HG03439 (cell line): ENCODE measurements around the gene C11orf58.

Source experiments
- ATAC-seq: cut with Tn5 transposase; IDR thresholded peaks from one replicate; pipeline ENCODE4 v1.9.1; 2021; ENCODE audit warnings: mild to moderate bottlenecking, moderate library complexity; ENCODE audit not compliant: unreplicated experiment

The C11orf58 gene

GRCh38 chr11:16738193-16738946 lies at the start of gene C11orf58:
Gene C11orf58, plus strand, starts transcription at chr11:16738647. Its CDS starts 132 bp downstream, at chr11:16738779.
- ATAC-seq = peak; percentile 99

GRCh38 chr11:16690086-16690485 lies 48.4 kb upstream of the C11orf58 start:
- no peak for ATAC-seq

DNA sequence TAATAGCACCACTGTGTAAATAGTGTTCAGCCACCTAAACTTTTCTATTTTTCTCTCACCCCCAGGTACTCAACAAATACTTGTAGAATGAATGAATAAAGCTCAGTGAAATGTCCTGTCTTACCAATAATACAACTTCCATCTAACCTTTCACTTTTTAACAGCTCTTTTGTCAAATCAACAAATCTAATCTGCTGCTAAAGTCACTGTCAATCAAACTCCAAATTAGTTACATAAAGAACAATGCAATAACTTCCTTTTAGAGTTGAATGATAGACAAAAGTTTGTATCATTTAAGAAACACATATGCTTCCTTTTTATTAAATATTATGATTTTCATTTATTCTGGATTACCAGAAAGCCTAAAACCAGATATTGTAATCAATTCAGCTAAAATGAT lies 34.7 kb upstream of the C11orf58 start:
- no peak for ATAC-seq

GRCh38 chr11:16713594-16713993 lies 24.9 kb upstream of the C11orf58 start:
- ATAC-seq = no peak

- ATAC-seq = no peak
Measured at GRCh38 chr11:16722581-16723344, 15.7 kb upstream of the C11orf58 start.

DNA sequence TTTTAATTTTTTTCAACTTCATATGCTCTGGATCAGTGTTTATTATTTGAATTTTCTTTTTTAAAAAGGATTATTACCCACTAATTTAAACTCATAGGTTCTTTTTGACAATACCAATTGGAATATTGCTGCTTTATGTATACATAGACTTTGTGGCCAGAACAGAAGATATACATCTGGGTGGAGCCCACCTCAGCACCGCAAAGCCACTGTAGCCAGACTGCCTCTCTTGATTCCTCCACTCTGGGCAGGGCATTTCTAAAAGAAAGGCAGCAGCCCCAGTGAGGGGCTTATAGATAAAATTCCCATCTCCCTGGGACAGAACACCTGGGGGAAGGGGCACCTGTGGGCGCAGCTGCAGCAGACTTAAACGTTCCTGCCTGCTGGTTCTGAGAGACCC lies 10.6 kb upstream of the C11orf58 start:
- ATAC-seq = no peak

DNA sequence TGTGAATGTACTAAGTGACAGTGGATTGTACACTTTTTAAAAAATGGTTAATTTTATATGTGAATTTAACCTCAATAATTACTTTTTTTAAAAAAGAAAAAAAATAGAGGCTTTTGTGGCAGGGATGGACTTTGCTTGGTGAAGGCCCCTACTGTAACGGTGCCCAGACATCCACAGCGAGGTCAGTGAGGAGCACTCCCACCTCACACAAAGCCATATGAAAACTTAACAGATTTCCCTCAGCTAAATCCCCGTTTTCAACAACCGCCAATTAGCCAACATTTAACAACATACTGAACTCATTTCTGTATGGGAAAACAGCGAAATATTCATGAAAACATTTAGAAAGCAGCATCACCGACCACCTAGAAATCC lies 642 bp upstream of the C11orf58 start:
- peak; percentile 22 for ATAC-seq

DNA sequence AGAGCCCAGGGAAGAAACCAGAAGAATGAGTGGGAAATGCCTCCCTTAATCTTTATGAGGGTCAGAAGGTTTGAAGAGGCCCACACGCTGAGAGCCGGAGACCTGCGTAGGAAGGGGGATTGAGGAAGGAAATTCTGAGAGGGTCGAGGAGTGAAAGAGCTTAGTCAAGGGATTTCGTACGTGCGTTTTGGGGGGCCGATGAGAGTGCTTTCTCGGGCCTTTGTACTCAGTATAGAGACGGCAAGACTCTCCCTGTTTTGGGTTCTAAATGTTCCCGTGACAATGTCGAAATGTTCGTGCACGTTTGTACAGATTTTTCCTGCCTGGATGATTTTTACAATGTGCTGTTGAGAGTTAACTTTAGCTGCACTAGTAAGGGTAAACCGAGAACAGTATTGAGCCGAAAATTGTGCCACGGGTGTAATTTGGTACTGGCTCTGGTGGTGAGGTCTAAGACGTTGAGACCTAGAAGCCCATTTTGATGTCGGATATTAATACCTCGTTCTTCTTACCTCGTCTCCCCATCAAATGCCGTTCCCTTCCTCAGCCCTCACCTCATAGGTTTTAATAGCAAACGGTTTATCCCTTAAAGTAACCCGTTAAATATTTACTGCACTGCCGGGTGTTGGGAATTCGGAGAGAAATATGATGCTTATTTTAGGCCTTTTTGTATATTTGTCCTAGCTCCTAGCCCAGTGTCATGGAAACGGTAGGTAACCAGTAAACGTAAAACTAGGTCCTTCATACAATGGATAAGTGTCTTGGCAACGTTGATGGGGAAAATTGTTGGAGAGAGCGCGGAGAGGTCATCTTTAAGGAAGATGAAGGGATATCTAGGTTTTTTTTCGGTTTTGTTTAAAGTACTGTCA lies 734 bp downstream of the C11orf58 start:
- ATAC-seq = no peak

- ATAC-seq = no peak
Measured at GRCh38 chr11:16741473-16741872, 3.0 kb downstream of the C11orf58 start.

DNA sequence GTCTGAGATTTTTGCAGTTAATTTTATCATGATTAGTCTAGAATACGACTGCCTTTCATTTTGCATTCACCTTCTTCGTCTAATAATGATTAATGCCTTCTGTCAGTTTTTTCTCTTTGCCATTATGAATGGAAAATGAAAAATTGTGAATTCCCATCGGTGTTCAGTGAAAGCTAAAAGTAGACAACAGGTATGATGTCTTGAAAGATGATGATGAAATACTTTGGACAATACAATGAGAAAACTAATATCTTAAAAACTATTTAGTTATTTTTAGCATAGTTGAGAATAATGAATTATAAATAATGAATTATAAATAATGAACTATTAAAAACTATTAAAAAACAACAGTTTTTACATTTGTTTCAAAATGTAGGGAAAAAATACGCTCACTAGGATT lies 5.0 kb downstream of the C11orf58 start:
- ATAC-seq = no peak

GRCh38 chr11:16744128-16744725 lies 5.8 kb downstream of the C11orf58 start:
- ATAC-seq = no peak

DNA sequence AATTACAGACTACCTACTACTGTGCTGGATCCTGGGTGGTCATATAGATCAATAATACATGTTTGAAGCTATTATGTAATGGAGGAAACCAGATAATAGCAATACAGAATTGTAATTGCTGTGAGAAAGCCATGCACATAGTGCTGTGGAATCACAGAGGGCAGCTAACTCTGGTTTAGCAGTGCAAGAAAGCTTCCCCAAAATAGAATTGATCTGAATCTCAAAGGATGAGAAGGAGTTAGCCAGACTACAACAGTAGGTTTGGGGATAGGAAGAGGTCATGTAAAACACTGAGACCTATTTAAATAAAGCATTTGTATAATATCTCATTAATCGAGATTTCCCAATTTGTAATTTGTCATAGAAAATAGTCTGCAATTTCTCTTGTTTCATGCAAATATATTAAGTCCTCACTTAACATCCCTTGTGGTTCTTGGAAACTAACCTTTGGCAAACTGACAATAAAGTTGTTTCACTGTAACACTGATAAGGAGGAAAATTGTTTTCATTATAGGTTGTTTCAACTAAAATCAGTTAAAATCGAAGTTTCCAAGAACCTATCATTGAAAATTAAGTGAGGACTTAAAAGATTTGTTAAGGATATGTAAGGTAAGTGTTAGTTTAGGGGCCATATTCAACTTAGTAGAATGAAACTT lies 7.6 kb downstream of the C11orf58 start:
- ATAC-seq = no peak

GRCh38 chr11:16749092-16749491 lies 10.6 kb downstream of the C11orf58 start:
- no peak for ATAC-seq

DNA sequence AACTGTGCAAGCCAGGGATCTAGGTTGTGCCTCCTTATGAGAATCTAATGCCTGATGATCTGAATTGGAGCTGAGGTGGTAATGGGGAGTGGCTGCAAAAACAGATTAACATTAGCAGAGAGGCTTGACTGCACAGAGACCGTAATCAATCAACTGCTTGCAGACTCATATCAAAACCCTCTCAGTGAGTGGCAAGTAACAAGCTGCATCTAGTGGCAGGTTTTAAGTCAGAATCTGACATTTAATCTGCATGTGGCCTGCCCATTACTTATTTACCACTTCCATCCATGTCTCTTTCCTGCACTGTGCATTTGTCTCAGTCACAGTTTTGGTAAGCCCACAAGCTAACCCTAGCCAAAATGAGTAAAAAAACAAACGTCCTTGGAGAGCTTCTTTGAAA lies 11.2 kb downstream of the C11orf58 start:
- ATAC-seq = no peak

DNA sequence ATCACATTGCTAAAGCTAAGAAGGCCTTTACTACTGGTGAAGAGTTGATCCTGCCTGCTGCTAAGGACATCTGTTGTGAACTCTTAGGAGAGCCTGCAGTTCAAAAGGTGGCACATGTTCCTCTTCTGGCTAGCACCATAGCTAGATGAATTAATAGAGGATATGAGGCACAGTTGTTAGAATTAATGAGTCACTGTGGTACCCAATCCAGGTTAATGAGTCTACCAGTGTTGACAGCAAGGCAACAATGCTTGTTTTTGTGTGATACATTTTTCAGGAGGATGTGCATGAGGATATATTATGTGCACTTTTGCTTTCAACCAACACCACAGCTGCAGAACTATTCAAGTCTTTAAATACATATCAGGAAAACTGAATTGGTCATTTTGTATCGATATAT lies 12.0 kb downstream of the C11orf58 start:
- ATAC-seq = no peak

DNA sequence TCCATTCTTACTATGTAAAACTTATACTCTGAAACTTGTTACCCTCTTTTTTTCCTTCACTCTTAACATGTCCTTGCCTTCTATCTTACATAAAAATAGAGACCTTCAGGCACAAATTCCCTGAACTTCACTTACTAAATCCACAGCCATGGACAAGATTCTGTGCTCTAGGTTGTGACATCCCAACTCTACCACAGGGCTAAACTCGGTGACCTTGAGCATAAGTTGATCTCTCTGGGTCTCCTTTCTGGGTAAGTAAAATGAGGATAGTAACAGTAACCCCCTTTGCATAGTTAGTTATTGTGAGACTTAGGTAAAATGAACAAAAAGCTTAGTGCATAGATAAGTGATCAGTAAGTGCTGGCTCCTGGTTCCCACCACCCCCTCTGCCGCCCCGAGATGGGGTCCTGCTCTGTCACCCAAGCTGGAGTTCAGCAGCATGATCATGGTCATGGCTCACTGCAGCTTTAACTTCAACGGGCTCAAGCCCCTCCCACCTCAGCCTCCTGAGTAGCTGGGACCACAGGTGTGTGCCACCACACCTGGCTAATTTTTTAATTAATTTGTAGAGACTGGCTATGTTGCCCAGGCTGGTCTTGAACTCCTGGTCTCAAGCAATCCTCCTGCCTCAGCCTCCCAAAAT lies 20.1 kb downstream of the C11orf58 start:
- ATAC-seq = no peak

- no peak for ATAC-seq
Measured at GRCh38 chr11:16759857-16760508, 21.5 kb downstream of the C11orf58 start.

DNA sequence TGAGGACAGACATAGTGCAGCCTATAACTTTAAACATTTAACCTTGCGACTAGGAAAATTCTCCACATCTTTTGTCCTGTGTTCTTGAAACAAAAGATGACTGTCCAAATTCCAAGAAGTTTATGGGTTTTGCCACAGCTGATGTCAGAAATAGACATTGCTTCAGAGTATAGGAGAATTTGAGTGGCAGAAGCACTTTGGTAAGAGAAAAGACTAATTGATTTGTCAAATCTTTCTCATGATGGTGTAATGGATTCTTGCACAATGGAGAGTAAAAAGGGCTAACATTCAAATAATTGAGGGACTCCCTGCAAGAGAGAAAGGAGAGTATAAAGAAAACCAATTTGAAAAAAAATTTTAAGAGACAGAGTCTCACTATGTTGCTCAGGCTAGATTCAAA lies 25.3 kb downstream of the C11orf58 start:
- no peak for ATAC-seq

DNA sequence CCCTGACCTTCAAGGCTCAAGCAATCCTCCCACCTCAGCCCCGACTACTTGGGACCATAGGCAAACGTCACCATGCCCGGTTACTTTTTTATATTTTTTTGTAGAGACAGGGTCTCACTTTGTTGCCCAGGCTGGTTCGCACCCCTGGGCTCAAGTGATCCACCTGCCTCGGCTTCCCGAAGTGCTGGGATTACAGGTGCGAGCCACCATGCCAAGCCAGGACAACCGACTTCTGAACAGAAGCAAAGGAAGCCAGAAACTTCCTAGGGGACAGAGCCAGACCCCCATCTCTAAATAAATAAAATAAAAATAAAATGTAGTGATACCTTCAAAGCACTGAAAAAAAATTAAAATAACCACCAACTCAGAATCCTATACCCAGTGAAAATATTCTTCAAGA lies 26.4 kb downstream of the C11orf58 start:
- ATAC-seq = no peak

- no peak for ATAC-seq
Measured at GRCh38 chr11:16767137-16767536, 28.7 kb downstream of the C11orf58 start.
